ENCODE measurements around the gene DR1. TPM values are rescaled to one million over a fixed set of nuclear protein-coding genes. Genes with fewer than 3 reads are reported as not detected.

DR1 gene
- total and polyA plus RNA-seq, 10 of the 15 experiments (the other 5 are each of a cell fraction or from before 2014, with no cell fraction given): 7.4 to 56.1 (median 35.4) TPM

DNA sequence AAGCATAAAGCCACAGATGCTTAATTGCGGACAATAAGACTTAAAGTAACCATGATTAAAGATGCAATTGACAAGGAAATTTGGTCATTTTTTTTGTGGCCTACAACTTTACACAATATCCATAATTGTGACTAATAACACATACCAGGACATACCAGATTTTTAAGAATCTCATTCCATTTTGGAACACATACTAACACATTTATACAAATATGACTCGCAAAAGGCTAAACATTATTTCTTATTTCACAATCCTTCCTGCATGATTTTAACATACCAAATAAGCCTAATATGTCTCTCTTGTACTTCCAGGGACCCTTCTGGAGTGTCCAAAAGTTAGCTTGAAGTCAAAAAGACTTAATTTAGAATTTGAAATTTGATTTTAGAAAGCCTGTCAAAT is 48.8 kb downstream of the DR1 start:
- no peaks in the 10 kb centered on the region for H3K4me1 ChIP-seq (ENCODE audit: control insufficient read depth, insufficient read depth, low read length)
- WGBS (ENCODE audit: insufficient coverage, insufficient replicate concordance, low lambda C conversion rate, missing lambda C conversion rate): 86% methylated on average over 2 of the region's 2 CpGs
- TF ChIP-seq TCF7 (IDR thresholded peaks at IDR 0.05; ENCODE audit: borderline replicate concordance) (no peak), ESRRA (IDR thresholded peaks at IDR 0.05; ENCODE audit: low read length) (no peak), RAD21 (IDR thresholded peaks at IDR 0.05; ENCODE audit: insufficient read depth, low read depth, low read length) (no peak), JUNB (IDR thresholded peaks at IDR 0.05) (no peak), SPI1 (IDR thresholded peaks at IDR 0.05; ENCODE audit: borderline replicate concordance, insufficient read depth, low read depth, low read length) (no peak)
- TF ChIP-seq, protein P1, sequence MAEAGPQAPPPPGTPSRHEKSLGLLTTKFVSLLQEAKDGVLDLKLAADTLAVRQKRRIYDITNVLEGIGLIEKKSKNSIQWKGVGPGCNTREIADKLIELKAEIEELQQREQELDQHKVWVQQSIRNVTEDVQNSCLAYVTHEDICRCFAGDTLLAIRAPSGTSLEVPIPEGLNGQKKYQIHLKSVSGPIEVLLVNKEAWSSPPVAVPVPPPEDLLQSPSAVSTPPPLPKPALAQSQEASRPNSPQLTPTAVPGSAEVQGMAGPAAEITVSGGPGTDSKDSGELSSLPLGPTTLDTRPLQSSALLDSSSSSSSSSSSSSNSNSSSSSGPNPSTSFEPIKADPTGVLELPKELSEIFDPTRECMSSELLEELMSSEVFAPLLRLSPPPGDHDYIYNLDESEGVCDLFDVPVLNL (IDR thresholded peaks at IDR 0.05; ENCODE audit: low read depth, low read length): no peak
- H3K36me3 ChIP-seq (ENCODE audit: control insufficient read depth in 2 of 2, insufficient read depth in 2 of 2, low read length in 1 of 2): no peaks in the 10 kb centered on the region
- H3K9ac ChIP-seq (ENCODE audit: control insufficient read depth, insufficient read depth, low read length): no peak overlapping the region
- no peaks in the 10 kb centered on the region for H3K79me2 ChIP-seq (ENCODE audit: control insufficient read depth, insufficient read depth, low read length)
- H3K4me2 ChIP-seq (ENCODE audit: control insufficient read depth, insufficient read depth): no peak overlapping the region
- ChIA-PET POLR2A (no interaction called here), RAD21 (ENCODE audit: unreplicated experiment) (no interaction called here), SMC1A (ENCODE audit: uncharacterized antibody, unreplicated experiment) (no interaction called here), CTCF (interaction anchor here (3.2 kb wide), 1 partner anchor 90 kb away, joined by 12 read pairs; no protein-coding TSS in a partner anchor)
- H3K27ac ChIP-seq (ENCODE audit: control insufficient read depth, insufficient read depth): no peak overlapping the region
- no peaks in the 10 kb centered on the region for H4K20me1 ChIP-seq (ENCODE audit: control insufficient read depth, insufficient read depth)
- ATAC-seq: no peak
- H3K4me3 ChIP-seq: no peak overlapping the region
- no TSS peak for BruUV-seq (replicated peaks)
- no peak for DNase-seq (ENCODE audit: low read depth, low spot score)
- H2AFZ ChIP-seq (ENCODE audit: control insufficient read depth, low read depth, low read length): no peak overlapping the region
- no peaks in the 10 kb centered on the region for H3K9me3 ChIP-seq (replicated peaks; ENCODE audit: control insufficient read depth, insufficient read depth, low read length)
- FAIRE-seq: no peak
- in situ Hi-C loops (cut with MboI): no loop called here
- intact Hi-C loops (cut with micrococcal nuclease; ENCODE audit: unreplicated experiment): no loop called here
- H3K27me3 ChIP-seq (replicated peaks in 1 of 2; ENCODE audit: control insufficient read depth in 2 of 2, insufficient read depth in 2 of 2, low read length in 1 of 2): no peaks in the 10 kb centered on the region

DNA sequence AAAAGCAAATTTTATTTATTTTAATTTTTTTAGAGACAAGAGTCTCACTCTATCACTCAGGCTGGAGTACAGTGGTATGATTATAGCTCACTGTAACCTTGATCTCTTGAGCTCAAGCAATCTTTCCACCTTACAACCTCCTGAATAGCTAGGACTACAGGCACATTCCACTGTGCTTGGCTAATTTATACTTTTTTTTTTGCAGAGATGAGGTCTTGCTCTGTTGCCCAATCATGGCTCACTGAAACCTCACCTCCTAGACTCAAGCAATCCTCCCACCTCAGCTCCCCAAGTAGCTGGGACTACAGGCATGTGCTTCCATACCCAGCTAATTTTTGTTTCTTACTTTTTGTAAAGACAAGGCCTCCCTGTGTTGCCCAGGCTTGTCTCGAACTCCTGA is 49.5 kb downstream of the DR1 start:
- POLR2A ChIA-PET: no interaction called here
- in situ Hi-C loops (cut with MboI): no loop called here
- FAIRE-seq: no peak
- CTCF ChIA-PET: no interaction called here
- no peak for ATAC-seq
- SMC1A ChIA-PET (ENCODE audit: uncharacterized antibody, unreplicated experiment): no interaction called here
- RAD21 ChIA-PET (ENCODE audit: unreplicated experiment): no interaction called here
- intact Hi-C loops (cut with micrococcal nuclease; ENCODE audit: unreplicated experiment): no loop called here
- Histone ChIP-seq H3K27me3 (replicated peaks in 1 of 2; ENCODE audit: control insufficient read depth in 2 of 2, insufficient read depth in 2 of 2, low read length in 1 of 2) (no peaks in the 10 kb centered on the region), H3K4me1 (ENCODE audit: control insufficient read depth, insufficient read depth, low read length) (no peaks in the 10 kb centered on the region), H3K4me3 (no peak overlapping the region), H2AFZ (ENCODE audit: control insufficient read depth, low read depth, low read length) (no peak overlapping the region), H3K27ac (ENCODE audit: control insufficient read depth, insufficient read depth) (no peak overlapping the region), H3K9ac (ENCODE audit: control insufficient read depth, insufficient read depth, low read length) (no peak overlapping the region), H3K79me2 (ENCODE audit: control insufficient read depth, insufficient read depth, low read length) (no peaks in the 10 kb centered on the region), H4K20me1 (ENCODE audit: control insufficient read depth, insufficient read depth) (no peaks in the 10 kb centered on the region), H3K36me3 (ENCODE audit: control insufficient read depth in 2 of 2, insufficient read depth in 2 of 2, low read length in 1 of 2) (no peaks in the 10 kb centered on the region), H3K4me2 (ENCODE audit: control insufficient read depth, insufficient read depth) (no peak overlapping the region), H3K9me3 (replicated peaks; ENCODE audit: control insufficient read depth, insufficient read depth, low read length) (no peaks in the 10 kb centered on the region)
- WGBS (ENCODE audit: insufficient coverage, insufficient replicate concordance, low lambda C conversion rate, missing lambda C conversion rate): 0% methylated on average over 1 of the region's 1 CpG
- no TSS peak for BruUV-seq (replicated peaks)
- DNase-seq (ENCODE audit: low read depth, low spot score): no peak
- TF ChIP-seq, protein P2, sequence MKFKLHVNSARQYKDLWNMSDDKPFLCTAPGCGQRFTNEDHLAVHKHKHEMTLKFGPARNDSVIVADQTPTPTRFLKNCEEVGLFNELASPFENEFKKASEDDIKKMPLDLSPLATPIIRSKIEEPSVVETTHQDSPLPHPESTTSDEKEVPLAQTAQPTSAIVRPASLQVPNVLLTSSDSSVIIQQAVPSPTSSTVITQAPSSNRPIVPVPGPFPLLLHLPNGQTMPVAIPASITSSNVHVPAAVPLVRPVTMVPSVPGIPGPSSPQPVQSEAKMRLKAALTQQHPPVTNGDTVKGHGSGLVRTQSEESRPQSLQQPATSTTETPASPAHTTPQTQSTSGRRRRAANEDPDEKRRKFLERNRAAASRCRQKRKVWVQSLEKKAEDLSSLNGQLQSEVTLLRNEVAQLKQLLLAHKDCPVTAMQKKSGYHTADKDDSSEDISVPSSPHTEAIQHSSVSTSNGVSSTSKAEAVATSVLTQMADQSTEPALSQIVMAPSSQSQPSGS (IDR thresholded peaks at IDR 0.05; ENCODE audit: low read length): no peak
- no peak for TF ChIP-seq CHD2 (IDR thresholded peaks at IDR 0.05; ENCODE audit: borderline replicate concordance, low read depth, low read length)
- TF ChIP-seq POU2F2 (IDR thresholded peaks at IDR 0.05; ENCODE audit: borderline replicate concordance, low read depth, low read length): no peak
- TF ChIP-seq CREB1 (IDR thresholded peaks at IDR 0.05; ENCODE audit: low read depth): no peak
- TF ChIP-seq MXI1 (IDR thresholded peaks at IDR 0.05; ENCODE audit: low read depth, low read length): no peak
- TF ChIP-seq RFX5 (IDR thresholded peaks at IDR 0.05; ENCODE audit: low read depth, low read length): no peak
- no peak for TF ChIP-seq ZNF274 (IDR thresholded peaks at IDR 0.05; ENCODE audit: insufficient read depth, insufficient read length)
- TF ChIP-seq SPI1 (IDR thresholded peaks at IDR 0.05; ENCODE audit: borderline replicate concordance, insufficient read depth, low read depth, low read length): no peak
- no peak for TF ChIP-seq POLR2AphosphoS2 (IDR thresholded peaks at IDR 0.05; ENCODE audit: low read depth, low read length)
- TF ChIP-seq HCFC1 (IDR thresholded peaks at IDR 0.05; ENCODE audit: low read length): no peak

Measured in GM12878 (cell line).